Globus pallidus (tissue), 1 donor: ENCODE data around the gene APOC1.
"Not testable (repeated sequence)": the region's sequence is repeated elsewhere in the genome, so short reads cannot be mapped to it uniquely, and the experiment has no call there.

Experiments used
- DNase-seq: peaks from one replicate; pipeline ENCODE4 v3.0.0-alpha.2; 2015; ENCODE audit warnings: low spot score

The APOC1 gene

GRCh38 chr19:44914433-44915206 lies at the start of gene APOC1:
TSS of gene APOC1 (plus strand) at chr19:44914608. CDS start at chr19:44914892, 284 bp downstream.
- DNase-seq: peak; percentile 86

- no peak for DNase-seq
Observed at GRCh38 chr19:44865196-44865767, 49.1 kb upstream of the APOC1 start.

GRCh38 chr19:44866664-44867063 lies 47.7 kb upstream of the APOC1 start:
- DNase-seq: no peak

- no peak for DNase-seq
Observed at GRCh38 chr19:44867578-44867977, 46.8 kb upstream of the APOC1 start.

- peak; percentile 16 for DNase-seq
Observed at GRCh38 chr19:44869733-44870470, 44.5 kb upstream of the APOC1 start.

- DNase-seq: no peak
Observed at GRCh38 chr19:44871809-44872208, 42.6 kb upstream of the APOC1 start.

GRCh38 chr19:44872661-44873060 lies 41.7 kb upstream of the APOC1 start:
- no peak for DNase-seq

GRCh38 chr19:44874317-44874716 lies 40.1 kb upstream of the APOC1 start:
- no peak for DNase-seq

- DNase-seq: no peak
Observed at GRCh38 chr19:44875666-44876451, 38.5 kb upstream of the APOC1 start.

GRCh38 chr19:44876930-44877535 lies 37.4 kb upstream of the APOC1 start:
- no peak for DNase-seq

GRCh38 chr19:44878120-44878865 lies 36.1 kb upstream of the APOC1 start:
- no peak for DNase-seq

- DNase-seq: no peak
Observed at GRCh38 chr19:44879309-44880065, 34.9 kb upstream of the APOC1 start.

GRCh38 chr19:44882063-44882462 lies 32.3 kb upstream of the APOC1 start:
- no peak for DNase-seq

- DNase-seq: not testable (repeated sequence)
Observed at GRCh38 chr19:44882619-44883397, 31.6 kb upstream of the APOC1 start.

- DNase-seq: no peak
Observed at GRCh38 chr19:44883922-44884321, 30.5 kb upstream of the APOC1 start.

GRCh38 chr19:44884566-44884965 lies 29.8 kb upstream of the APOC1 start:
- DNase-seq: no peak

- no peak for DNase-seq
Observed at GRCh38 chr19:44886141-44886540, 28.3 kb upstream of the APOC1 start.

- no peak for DNase-seq
Observed at GRCh38 chr19:44887648-44888047, 26.8 kb upstream of the APOC1 start.

- DNase-seq: not testable (repeated sequence)
Observed at GRCh38 chr19:44888335-44888734, 26.1 kb upstream of the APOC1 start.
